Kidney capillary endothelial cell (primary cell): ENCODE data around the gene DIRAS1.

ENCODE experiments used
- DNase-seq: peaks from one replicate; pipeline ENCODE4 v3.0.0-alpha.2; 2018; ENCODE audit warnings: low spot score

DIRAS1 gene

GRCh38 chr19:2755448-2755705 is 34.2 kb upstream of the DIRAS1 start:
- no peak for DNase-seq

GRCh38 chr19:2754659-2755447 is 33.7 kb upstream of the DIRAS1 start:
- DNase-seq = no peak

- no peak for DNase-seq
Measured at GRCh38 chr19:2751438-2751830, 30.3 kb upstream of the DIRAS1 start.

DNA sequence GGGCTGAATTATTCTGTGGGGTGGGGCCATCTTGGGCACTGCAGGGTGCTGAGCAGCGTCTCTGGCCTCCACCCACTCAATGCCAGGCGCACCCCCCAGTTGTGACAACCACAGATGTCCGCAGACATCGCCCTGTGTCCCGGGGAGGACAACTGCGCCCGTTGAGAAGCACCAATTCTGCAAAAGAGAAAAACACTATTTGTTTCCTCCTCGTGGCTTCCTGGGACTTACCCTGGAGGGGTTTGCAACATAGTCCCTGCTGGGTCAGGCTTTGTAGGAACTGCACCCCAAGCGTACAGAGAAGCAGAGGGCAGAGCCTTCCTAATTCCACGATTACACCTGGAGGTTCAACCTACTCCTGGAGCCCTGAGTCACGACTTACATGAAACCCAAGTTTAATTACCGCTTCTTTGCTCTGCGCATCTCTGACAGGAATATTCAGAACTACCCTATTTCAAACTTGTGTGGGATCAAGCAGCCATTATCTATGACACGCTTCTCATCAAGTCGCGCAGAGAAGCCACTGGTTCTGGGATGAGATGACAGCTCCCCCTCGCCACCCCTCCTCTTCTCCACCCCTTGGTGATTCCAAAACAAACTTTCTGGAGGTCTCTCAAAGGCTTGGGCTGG is 29.8 kb upstream of the DIRAS1 start:
- DNase-seq = no peak

GRCh38 chr19:2747349-2747748 is 26.2 kb upstream of the DIRAS1 start:
- DNase-seq = no peak

- DNase-seq = no peak
Measured at GRCh38 chr19:2744113-2744512, 22.9 kb upstream of the DIRAS1 start.

- DNase-seq = no peak
Measured at GRCh38 chr19:2743099-2743498, 21.9 kb upstream of the DIRAS1 start.

GRCh38 chr19:2740314-2740656 is 19.1 kb upstream of the DIRAS1 start:
- no peak for DNase-seq

- peak; percentile 96 for DNase-seq
Measured at GRCh38 chr19:2739602-2740313, 18.6 kb upstream of the DIRAS1 start, which contains the start of gene SLC39A3. Gene SLC39A3 (minus strand): TSS chr19:2740017. CDS start chr19:2737257, 2,760 bp downstream.

DNA sequence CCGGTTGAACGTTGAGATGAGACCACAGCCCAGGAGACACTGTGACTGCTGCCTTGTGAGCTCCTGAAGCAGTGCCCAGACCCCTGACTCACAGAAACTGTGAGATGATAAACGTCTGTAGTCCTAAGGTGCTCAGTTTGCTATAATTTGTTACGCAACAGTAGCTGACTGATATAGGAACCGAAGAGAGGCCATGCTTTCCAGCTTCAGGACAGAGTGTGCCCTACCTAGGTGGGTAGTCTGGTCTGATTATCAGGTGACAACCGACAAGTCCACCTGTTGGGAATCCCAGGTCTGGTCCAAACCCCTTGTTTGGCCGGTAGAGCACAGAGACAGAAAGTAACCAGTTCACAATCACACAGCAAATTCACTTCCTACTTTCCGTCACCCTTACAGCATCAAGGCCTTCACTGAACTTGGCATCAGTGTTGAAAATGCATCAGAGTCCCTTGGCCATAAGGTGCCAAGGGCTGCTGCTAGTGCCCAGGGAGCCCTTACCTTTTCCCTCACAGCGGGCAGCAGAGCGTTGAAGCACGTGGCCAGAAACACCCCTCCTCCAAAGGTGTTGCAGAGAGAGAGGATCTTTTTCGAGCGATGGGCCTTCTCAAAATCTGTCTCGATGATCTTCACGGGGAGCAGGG is 15.5 kb upstream of the DIRAS1 start:
- DNase-seq = no peak

DNA sequence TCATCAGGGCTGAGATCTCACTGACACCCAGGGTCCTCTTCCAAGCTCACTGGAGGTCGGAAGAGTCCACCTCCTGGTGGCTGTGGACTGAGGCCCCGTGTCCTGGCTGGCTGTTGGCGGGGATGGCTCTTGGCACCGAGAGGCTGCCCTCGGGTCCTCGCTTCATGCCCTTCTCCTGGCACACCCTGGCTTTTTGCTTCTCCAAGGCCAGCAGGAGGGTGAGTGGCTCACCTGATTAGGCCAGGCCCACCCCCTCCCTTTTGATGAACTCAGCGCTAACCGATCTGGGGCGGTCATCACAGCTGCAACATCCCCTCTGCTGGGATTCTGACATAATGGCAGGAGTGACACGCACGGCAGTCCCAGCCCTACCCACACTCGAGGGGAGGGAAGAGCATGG is 14.2 kb upstream of the DIRAS1 start:
- no peak for DNase-seq

DNA sequence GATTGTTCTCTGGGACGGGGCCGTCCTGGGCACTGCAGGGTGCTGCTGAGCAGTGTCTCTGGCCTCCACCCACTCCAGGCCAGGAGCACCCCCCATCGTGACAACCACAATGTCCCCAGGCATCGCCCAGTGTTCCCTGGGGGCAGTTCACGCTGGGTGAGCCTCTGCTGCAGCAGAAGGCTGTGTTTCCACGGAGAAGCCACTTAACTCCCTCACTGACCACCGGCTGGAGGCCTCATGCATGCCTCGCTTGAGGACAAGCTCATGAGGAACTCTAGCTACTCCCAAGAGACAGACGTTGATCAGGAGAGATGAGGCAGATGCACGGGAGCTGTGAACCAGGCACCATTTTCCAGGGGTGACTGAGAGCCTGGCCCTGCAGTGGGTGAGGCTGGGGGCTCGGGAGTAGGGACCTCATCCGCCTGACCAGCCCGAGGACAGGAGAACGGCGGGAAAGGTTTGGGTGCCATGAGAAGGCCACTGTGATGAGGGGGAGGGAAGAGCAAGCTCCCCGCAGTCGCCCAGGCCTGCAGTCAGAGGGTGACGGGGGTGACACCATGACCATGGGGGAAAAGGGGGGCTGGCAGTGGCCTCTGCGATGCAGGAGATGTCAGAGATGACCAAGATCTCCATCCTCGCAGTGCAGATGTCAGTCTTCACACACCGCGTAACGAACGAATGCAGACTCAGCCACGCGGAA is 13.6 kb upstream of the DIRAS1 start:
- DNase-seq = no peak

- DNase-seq = no peak
Measured at GRCh38 chr19:2733930-2734588, 12.9 kb upstream of the DIRAS1 start.

DNA sequence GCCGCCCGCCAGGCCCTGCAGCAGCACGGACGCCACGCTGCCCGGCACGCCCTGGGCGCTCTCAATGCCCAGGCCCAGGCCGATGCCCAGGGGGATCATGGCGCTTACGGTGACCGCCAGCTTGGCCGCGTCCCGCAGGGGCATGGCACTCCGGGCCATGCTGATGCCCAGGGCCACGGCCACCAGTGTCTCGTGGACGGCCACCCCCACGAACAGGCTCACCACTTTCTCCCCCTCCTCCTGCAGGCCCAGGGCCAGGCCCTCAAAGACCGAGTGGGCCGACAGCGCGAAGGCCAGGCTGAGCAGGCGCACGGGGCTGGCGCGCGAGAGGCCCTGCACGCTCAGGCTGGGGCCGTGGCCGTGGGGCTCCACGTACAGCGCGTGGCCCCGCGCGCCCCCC is 11.7 kb upstream of the DIRAS1 start:
- no peak for DNase-seq

- no peak for DNase-seq
Measured at GRCh38 chr19:2732157-2732725, 11.1 kb upstream of the DIRAS1 start.

- DNase-seq = no peak
Measured at GRCh38 chr19:2731181-2731995, 10.2 kb upstream of the DIRAS1 start.

GRCh38 chr19:2729943-2730818 is 9.0 kb upstream of the DIRAS1 start:
- DNase-seq = no peak

DNA sequence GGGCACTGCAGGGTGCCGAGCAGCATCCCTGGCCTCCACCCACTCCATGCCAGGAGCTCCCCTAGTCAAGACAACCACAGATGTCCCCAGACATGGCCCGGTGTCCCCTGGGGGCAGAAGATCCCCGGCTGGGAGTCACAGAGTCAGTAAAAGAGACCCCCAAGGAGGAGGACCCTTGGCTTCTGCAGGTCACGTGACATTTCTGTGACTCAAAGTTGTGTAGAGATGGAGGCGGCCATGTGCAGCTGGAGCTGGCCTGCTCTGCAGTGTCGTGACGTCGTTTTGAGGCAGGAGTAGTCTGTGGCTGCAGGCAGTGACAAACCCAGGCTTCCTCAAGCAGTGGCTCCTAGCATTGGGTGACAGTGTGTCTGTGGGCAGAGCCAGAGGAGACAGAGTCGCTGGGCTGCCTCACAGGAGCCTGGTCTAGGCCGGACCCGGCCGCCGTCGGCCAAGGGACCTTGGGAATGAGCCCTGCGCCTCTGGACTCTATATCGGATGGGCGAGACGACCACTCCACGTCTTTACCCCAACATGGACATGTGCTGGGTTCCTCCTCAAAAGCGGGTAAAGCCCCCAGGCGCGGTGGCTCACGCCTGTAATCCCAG is 7.7 kb upstream of the DIRAS1 start:
- no peak for DNase-seq

DNA sequence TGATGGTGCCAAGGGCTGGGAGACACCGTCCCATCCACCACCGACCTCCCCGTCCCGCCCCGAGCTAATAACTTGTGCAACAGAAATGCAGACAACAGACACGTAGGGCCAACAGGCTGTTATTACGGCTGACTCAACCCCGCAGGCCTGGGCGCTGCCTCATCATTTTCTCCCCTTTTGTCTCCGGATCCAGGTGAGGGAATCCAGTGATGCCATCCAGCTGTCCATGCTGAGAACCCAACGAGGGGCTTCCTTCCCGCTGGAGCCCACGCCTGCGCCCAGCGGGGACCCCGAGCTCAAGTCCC is 6.4 kb upstream of the DIRAS1 start:
- DNase-seq = no peak
